HCT116 (cell line): ENCODE measurements around the gene SLC6A11. TPM values are rescaled to one million over a fixed set of nuclear protein-coding genes. Genes with fewer than 3 reads are reported as not detected.

ENCODE experiments used
- ATAC-seq: fragments of 200-7000 bp; cut with Tn5 transposase; 2 replicates; pipeline ENCODE4 v1.9.1; 2020; ENCODE audit warnings: mild to moderate bottlenecking, moderate library complexity
- BruUV-seq: library from RNA; stranded (reverse); fragments of 400-500 nt; replicated peaks from 2 replicates; lab custom pipeline; 2021; lab: Mats Ljungman, UMichigan
- CTCF ChIA-PET: fragments of 300-600 bp; sonication (Branson Sonifier 250); formaldehyde crosslinking; loops from one replicate; lab custom pipeline; 2021; ENCODE audit warnings: antibody characterized with exemption; lab: Charles Lee
- POLR2A ChIA-PET: fragments of 300-600, 350-600 bp; sonication (Branson Sonifier 250); formaldehyde crosslinking; loops from one replicate; lab custom pipeline; 2021; ENCODE audit warnings: antibody characterized with exemption; lab: Charles Lee
- RAD21 ChIA-PET, 2 experiments: fragments of 300-600 bp; sonication (Branson Sonifier 250); formaldehyde crosslinking; loops; one replicate each; lab custom pipeline; 2023; ENCODE audit warnings: low total read pairs in 2 of 2; ENCODE audit not compliant: uncharacterized antibody in 2 of 2, unreplicated experiment in 2 of 2, low non-redundant PET in 1 of 2; lab: Charles Lee
- DNase-seq: peaks from one replicate; pipeline ENCODE4 v3.0.0-alpha.2; 2010; ENCODE audit warnings: low read depth, low spot score
- H2AFZ ChIP-seq: fragments of 200-600 bp; shearing (Covaris generic), sonication (generic); 2 replicates; pipeline ENCODE4 v1.6.1; 2017; ENCODE audit warnings: low read depth, mixed run types, mixed read lengths, antibody characterized with exemption, low read length; ENCODE audit not compliant: poor library complexity, severe bottlenecking
- H3K27ac ChIP-seq: 2 replicates; pipeline ENCODE4 v1.5.1; 2012; ENCODE audit warnings: low read depth, low read length
- H3K27me3 ChIP-seq: fragments of 200-600 bp; sonication (generic); 2 replicates; pipeline ENCODE4 v1.6.1; 2016; ENCODE audit warnings: mixed run types, low read length, mixed read lengths; ENCODE audit not compliant: insufficient read depth
- H3K36me3 ChIP-seq, 2 experiments: fragments of 200-500 bp in 1 of 2; fragments of 200-600 bp in 1 of 2; sonication (Bioruptor generic) in 1 of 2; sonication (generic) in 1 of 2; 2 replicates each; pipeline versions ENCODE4 v1.5.1 to v1.6.1; 2014 to 2016; ENCODE audit warnings: low read length in 2 of 2, inconsistent platforms in 1 of 2, mixed read lengths in 1 of 2, mixed run types in 1 of 2; ENCODE audit not compliant: insufficient read depth in 2 of 2, control insufficient read depth in 1 of 2
- H3K4me1 ChIP-seq, 2 experiments: fragments of 200-600 bp in 1 of 2; sonication (generic) in 1 of 2; 2 replicates each; pipeline versions ENCODE4 v1.5.1 to v1.6.1; 2012 to 2017; ENCODE audit warnings: low read length in 2 of 2, inconsistent platforms in 1 of 2, mild to moderate bottlenecking in 1 of 2, mixed read lengths in 1 of 2, mixed run types in 1 of 2, moderate library complexity in 1 of 2; ENCODE audit not compliant: insufficient read depth in 2 of 2, control insufficient read depth in 1 of 2
- H3K4me2 ChIP-seq: fragments of 200-600 bp; sonication (generic); 2 replicates; pipeline ENCODE4 v1.6.1; 2017; ENCODE audit warnings: mixed run types, low read length, mixed read lengths
- H3K4me3 ChIP-seq, 2 experiments: fragments of 200-600 bp in 1 of 2; sonication (generic) in 1 of 2; replicated peaks in 1 of 2; 2 replicates each; pipeline ENCODE4 v1.5.1; 2011 to 2016; ENCODE audit warnings: low read length in 2 of 2, control low read depth in 1 of 2, low read depth in 1 of 2, mild to moderate bottlenecking in 1 of 2, mixed read lengths in 1 of 2, mixed run types in 1 of 2
- H3K79me2 ChIP-seq: fragments of 200-600 bp; sonication (generic); 2 replicates; pipeline ENCODE4 v1.6.1; 2017; ENCODE audit warnings: mild to moderate bottlenecking, mixed run types, low read length, moderate library complexity, mixed read lengths; ENCODE audit not compliant: insufficient read depth
- H3K9ac ChIP-seq: fragments of 200-600 bp; sonication (generic); 2 replicates; pipeline ENCODE4 v1.6.1; 2016; ENCODE audit warnings: low read length, mixed read lengths
- H3K9me2 ChIP-seq: fragments of 200-600 bp; sonication (generic), shearing (Covaris generic); 2 replicates; pipeline ENCODE4 v1.6.1; 2017; ENCODE audit warnings: mixed run types, mild to moderate bottlenecking, moderate library complexity; ENCODE audit not compliant: insufficient read depth
- H3K9me3 ChIP-seq, 2 experiments: fragments of 200-500 bp in 1 of 2; fragments of 200-600 bp in 1 of 2; sonication (Bioruptor generic) in 1 of 2; sonication (generic) in 1 of 2; 2 replicates each; pipeline ENCODE4 v1.6.1; 2014 to 2017; ENCODE audit warnings: low read length in 2 of 2, mixed read lengths in 2 of 2, inconsistent platforms in 1 of 2, low read depth in 1 of 2, mild to moderate bottlenecking in 1 of 2, mixed run types in 1 of 2, moderate library complexity in 1 of 2; ENCODE audit not compliant: control insufficient read depth in 1 of 2, insufficient read depth in 1 of 2
- H4K20me1 ChIP-seq: fragments of 200-600 bp; sonication (generic), shearing (Covaris generic); 2 replicates; pipeline ENCODE4 v1.6.1; 2017; ENCODE audit warnings: mixed run types, mild to moderate bottlenecking, moderate library complexity; ENCODE audit not compliant: insufficient read depth
- ATF3 ChIP-seq: IDR thresholded peaks from 2 replicates; pipeline ENCODE4 v1.6.1; 2012
- FOSL1 ChIP-seq: IDR thresholded peaks from 2 replicates; pipeline ENCODE4 v1.6.1; 2012; ENCODE audit warnings: low read depth
- JUND ChIP-seq: IDR thresholded peaks from 2 replicates; pipeline ENCODE4 v1.6.1; 2012
- MAX ChIP-seq: IDR thresholded peaks from 2 replicates; pipeline ENCODE4 v1.6.1; 2012
- RAD21 ChIP-seq: IDR thresholded peaks from 2 replicates; pipeline ENCODE4 v1.6.1; 2012; ENCODE audit warnings: low read depth, mild to moderate bottlenecking
- TCF7L2 ChIP-seq: IDR thresholded peaks from 2 replicates; pipeline ENCODE4 v1.7.0; 2011; ENCODE audit warnings: borderline replicate concordance, inconsistent platforms; ENCODE audit not compliant: insufficient read depth, insufficient read length; ENCODE audit errors: extremely low read depth
- ZBTB33 ChIP-seq: IDR thresholded peaks from 2 replicates; pipeline ENCODE4 v1.6.1; 2011; ENCODE audit warnings: mild to moderate bottlenecking, low read length, moderate library complexity; ENCODE audit not compliant: insufficient replicate concordance; ENCODE audit errors: extremely low read depth
- ZFX ChIP-seq: fragments of 450-650 bp; IDR thresholded peaks from 2 replicates; pipeline ENCODE4 v1.6.1; 2017
- intact Hi-C: fragments of 100-400 bp; cut with micrococcal nuclease; formaldehyde crosslinking; loops from 2 replicates; pipeline ENCODE4 v1.10.0; 2022
- total RNA-seq: library from RNA; stranded (reverse); gene quantifications from one replicate; pipeline ENCODE4 v1.2.1, GENCODE V29; 2021; ENCODE audit not compliant: unreplicated experiment

The SLC6A11 gene
- total RNA-seq, 1 experiment from 2014 or later: not detected

GRCh38 chr3:10978956-10979355 lies 162.9 kb downstream of the SLC6A11 start:
- no peak for ATAC-seq
- no peak overlapping the region for H3K27ac ChIP-seq
- no peak overlapping the region for H3K9ac ChIP-seq
- H3K36me3 ChIP-seq: no peaks in the 10 kb centered on the region
- no peaks in the 10 kb centered on the region for H3K9me2 ChIP-seq
- ChIA-PET CTCF (no interaction called here), RAD21 (no interaction called here), POLR2A (no interaction called here)
- no peaks in the 10 kb centered on the region for H3K9me3 ChIP-seq
- H3K27me3 ChIP-seq: peaks cover 45% of the 10 kb centered on the region; the same call in 1 of the 2 replicates
- no peaks in the 10 kb centered on the region for H4K20me1 ChIP-seq
- intact Hi-C loops: no loop called here
- H3K79me2 ChIP-seq: no peaks in the 10 kb centered on the region
- TF ChIP-seq ZBTB33 (no peak), TCF7L2 (no peak), JUND (no peak), MAX (no peak), FOSL1 (no peak), RAD21 (no peak), ATF3 (no peak)
- TF ChIP-seq, all 23 proteins: peak for 0
- no peak for DNase-seq
- no peak overlapping the region for H3K4me3 ChIP-seq
- peaks cover 6 to 13% of the 10 kb centered on the region in 2 experiments for H3K4me1 ChIP-seq
- no TSS peak for BruUV-seq
- no peak overlapping the region for H3K4me2 ChIP-seq
- no peak overlapping the region for H2AFZ ChIP-seq

GRCh38 chr3:10980312-10980711 lies 164.3 kb downstream of the SLC6A11 start:
- no peak for ATAC-seq
- no peak overlapping the region for H3K9ac ChIP-seq
- CTCF ChIA-PET: no interaction called here

More at GRCh38 chr3:10980312-10980711, 164.3 kb downstream of the SLC6A11 start:
- Histone ChIP-seq H3K9me2 (no peaks in the 10 kb centered on the region), H3K27me3 (peaks cover 52% of the 10 kb centered on the region), H3K79me2 (no peaks in the 10 kb centered on the region), H2AFZ (no peak overlapping the region), H3K4me2 (no peak overlapping the region), H3K4me3 (no peak overlapping the region), H4K20me1 (no peaks in the 10 kb centered on the region), H3K27ac (no peak overlapping the region), H3K36me3 (no peaks in the 10 kb centered on the region), H3K4me1 (peaks cover 6 to 13% of the 10 kb centered on the region in 2 experiments), H3K9me3 (no peaks in the 10 kb centered on the region)
- intact Hi-C loops: no loop called here
- TF ChIP-seq MAX (no peak), ZFX (no peak)
- POLR2A ChIA-PET: no interaction called here
- BruUV-seq: no TSS peak
- RAD21 ChIA-PET: no interaction called here
- DNase-seq: no peak
